Frontal cortex (tissue), 4 donors: Measurements from ENCODE around the gene FBXL7. TPM values are rescaled to one million over a fixed set of nuclear protein-coding genes. Genes with fewer than 3 reads are reported as not detected.
A peak's percentile ranks its signal among the peaks of the same experiment; 100 is the strongest.

Experiments
- DNase-seq, 2 donors: peaks; one replicate each; pipeline ENCODE4 v3.0.0; 2012; ENCODE audit warnings: low spot score in 2 of 2
- FAIRE-seq: peaks from 2 replicates; lab custom pipeline; 2012; peaks lifted over from hg19 to GRCh38; lab: Jason Lieb, UNC
- total RNA-seq: library from RNA; depleted of rRNA; stranded (reverse); fragments of >200 nt; gene quantifications from one replicate; pipeline ENCODE4 v1.2.3, GENCODE V29; 2014
- donor health status: control.
- donor health status: control.
- donor health status: control.

The FBXL7 gene
- total RNA-seq, 1 donor from 2014 or later, result 1.2 TPM

GRCh38 chr5:15500325-15501001 lies 483 bp downstream of the FBXL7 start:
- FAIRE-seq (no peak), DNase-seq (peak; percentile 22 to 36)

- DNase-seq, result peak in 1 of 2 donors; percentile 26
- FAIRE-seq, result no peak
Observed at GRCh38 chr5:15501091-15501791, 1.3 kb downstream of the FBXL7 start.

- no peak for DNase-seq
Observed at GRCh38 chr5:15502208-15502607, 2.2 kb downstream of the FBXL7 start.

GRCh38 chr5:15506146-15506545 lies 6.2 kb downstream of the FBXL7 start:
- no peak for FAIRE-seq
- DNase-seq, result no peak

More at GRCh38 chr5:15502208-15502607, 2.2 kb downstream of the FBXL7 start:
- no peak for FAIRE-seq

- no peak for FAIRE-seq
- DNase-seq, result no peak
Observed at GRCh38 chr5:15506897-15507296, 6.9 kb downstream of the FBXL7 start.

GRCh38 chr5:15510092-15510491 lies 10.1 kb downstream of the FBXL7 start:
- FAIRE-seq (no peak), DNase-seq (no peak)

- DNase-seq, result no peak
- no peak for FAIRE-seq
Observed at GRCh38 chr5:15510831-15511230, 10.9 kb downstream of the FBXL7 start.

GRCh38 chr5:15513431-15513830 lies 13.5 kb downstream of the FBXL7 start:
- FAIRE-seq (no peak), DNase-seq (no peak)

GRCh38 chr5:15513911-15514310 lies 13.9 kb downstream of the FBXL7 start:
- DNase-seq (no peak), FAIRE-seq (no peak)

GRCh38 chr5:15515229-15515628 lies 15.2 kb downstream of the FBXL7 start:
- no peak for FAIRE-seq
- DNase-seq, result no peak

- FAIRE-seq, result no peak
- DNase-seq, result no peak
Observed at GRCh38 chr5:15516486-15516885, 16.5 kb downstream of the FBXL7 start.

GRCh38 chr5:15518786-15519185 lies 18.8 kb downstream of the FBXL7 start:
- no peak for FAIRE-seq
- no peak for DNase-seq

GRCh38 chr5:15520856-15521255 lies 20.9 kb downstream of the FBXL7 start:
- DNase-seq (no peak), FAIRE-seq (no peak)

GRCh38 chr5:15521381-15522186 lies 21.6 kb downstream of the FBXL7 start:
- FAIRE-seq (no peak), DNase-seq (no peak)

- FAIRE-seq (no peak), DNase-seq (no peak)
Observed at GRCh38 chr5:15522187-15522520, 22.2 kb downstream of the FBXL7 start.

- FAIRE-seq (no peak), DNase-seq (no peak)
Observed at GRCh38 chr5:15524712-15525111, 24.7 kb downstream of the FBXL7 start.

GRCh38 chr5:15525703-15526275 lies 25.8 kb downstream of the FBXL7 start:
- FAIRE-seq (no peak), DNase-seq (no peak)

GRCh38 chr5:15526413-15526812 lies 26.4 kb downstream of the FBXL7 start:
- DNase-seq (no peak), FAIRE-seq (peak; percentile 63)

GRCh38 chr5:15528476-15528875 lies 28.5 kb downstream of the FBXL7 start:
- FAIRE-seq (no peak), DNase-seq (no peak)

GRCh38 chr5:15529013-15529412 lies 29.0 kb downstream of the FBXL7 start:
- no peak for FAIRE-seq
- no peak for DNase-seq

- no peak for FAIRE-seq
- DNase-seq, result no peak
Observed at GRCh38 chr5:15529821-15530220, 29.8 kb downstream of the FBXL7 start.
